Caco-2 (cell line): Measurements from ENCODE around the gene FREM3. TPM values are rescaled to one million over a fixed set of nuclear protein-coding genes. Genes with fewer than 3 reads are reported as not detected.

Experiments
- BruUV-seq: library from RNA; stranded (reverse); fragments of 400-500 nt; replicated peaks from 2 replicates; lab custom pipeline; 2021; lab: Mats Ljungman, UMichigan
- CTCF ChIA-PET: fragments of 300-600 bp; sonication (Branson Sonifier 250); formaldehyde crosslinking; loops from one replicate; lab custom pipeline; 2022; ENCODE audit warnings: antibody characterized with exemption; lab: Charles Lee
- POLR2A ChIA-PET: fragments of 300-600 bp; sonication (Branson Sonifier 250); formaldehyde crosslinking; loops from one replicate; lab custom pipeline; 2022; ENCODE audit warnings: antibody characterized with exemption; lab: Charles Lee
- DNase-seq, 2 experiments: peaks; one replicate each; pipeline versions ENCODE4 v3.0.0 to v3.0.0-alpha.2; 2020 to 2022
- H3K27me3 ChIP-seq: replicated peaks from 2 replicates; pipeline ENCODE4 v1.6.0; 2011; ENCODE audit warnings: low read length; ENCODE audit not compliant: control insufficient read depth, insufficient read depth
- H3K36me3 ChIP-seq: 2 replicates; pipeline ENCODE4 v1.5.1; 2011; ENCODE audit warnings: low read length; ENCODE audit not compliant: control insufficient read depth, insufficient read depth
- H3K4me1 ChIP-seq: fragments of 250-450 bp; sonication (Bioruptor Pico); 2 replicates; pipeline ENCODE4 v1.5.1; 2020; ENCODE audit warnings: mild to moderate bottlenecking
- H3K4me3 ChIP-seq: 2 replicates; pipeline ENCODE4 v1.5.1; 2011; ENCODE audit warnings: low read depth, mild to moderate bottlenecking, control low read depth, low read length
- H3K9me3 ChIP-seq: fragments of 250-450 bp; sonication (Bioruptor Pico); 2 replicates; pipeline ENCODE4 v1.5.1; 2020; ENCODE audit warnings: mild to moderate bottlenecking, moderate library complexity
- H3K27ac Mint-ChIP-seq: one replicate; pipeline ENCODE4 v1.8.0; 2022; ENCODE audit warnings: mixed read lengths; ENCODE audit not compliant: unreplicated experiment
- H3K27me3 Mint-ChIP-seq: one replicate; pipeline ENCODE4 v1.8.0; 2022; ENCODE audit warnings: mixed read lengths; ENCODE audit not compliant: insufficient read depth, unreplicated experiment
- H3K36me3 Mint-ChIP-seq: one replicate; pipeline ENCODE4 v1.8.0; 2022; ENCODE audit warnings: mild to moderate bottlenecking, mixed read lengths; ENCODE audit not compliant: insufficient read depth, unreplicated experiment
- H3K4me1 Mint-ChIP-seq: one replicate; pipeline ENCODE4 v1.8.0; 2022; ENCODE audit warnings: low read depth, mixed read lengths; ENCODE audit not compliant: unreplicated experiment
- H3K4me3 Mint-ChIP-seq: one replicate; pipeline ENCODE4 v1.8.0; 2022; ENCODE audit warnings: mild to moderate bottlenecking, moderate library complexity, mixed read lengths; ENCODE audit not compliant: unreplicated experiment
- H3K9me3 Mint-ChIP-seq: one replicate; pipeline ENCODE4 v1.8.0; 2022; ENCODE audit warnings: mixed read lengths; ENCODE audit not compliant: unreplicated experiment
- CTCF ChIP-seq, 2 experiments: fragments of 200-600 bp in 1 of 2; IDR thresholded peaks; 1 replicate in 1 of 2; 2 replicates in 1 of 2; pipeline versions ENCODE4 v1.5.1 to v1.8.0; 2011 to 2022; ENCODE audit warnings: antibody characterized with exemption in 1 of 2, control low read depth in 1 of 2, inconsistent platforms in 1 of 2, low read depth in 1 of 2, low read length in 1 of 2, mild to moderate bottlenecking in 1 of 2, moderate library complexity in 1 of 2; ENCODE audit not compliant: insufficient read depth in 1 of 2, severe bottlenecking in 1 of 2, unreplicated experiment in 1 of 2
- intact Hi-C: fragments of 100-400 bp; cut with micrococcal nuclease; formaldehyde crosslinking; loops from one replicate; pipeline ENCODE4 v1.10.0; 2022; ENCODE audit not compliant: unreplicated experiment
- total RNA-seq: library from RNA; stranded (reverse); gene quantifications from 2 replicates; pipeline ENCODE4 v1.2.3, GENCODE V29; 2022

The FREM3 gene
- total RNA-seq, 1 experiment from 2014 or later, result not detected

- intact Hi-C loops, result no loop called here
- no peak overlapping the region for H3K27ac Mint-ChIP-seq
- H3K9me3 Mint-ChIP-seq, result no peaks in the 10 kb centered on the region
- H3K4me1 Mint-ChIP-seq, result no peaks in the 10 kb centered on the region
- ChIA-PET CTCF (no interaction called here), POLR2A (no interaction called here)
- no peaks in the 10 kb centered on the region for H3K36me3 Mint-ChIP-seq
- TF ChIP-seq CTCF (IDR thresholded peaks at IDR 0.05; ENCODE audit: insufficient read depth in 1 of 2, low read depth in 1 of 2, low read length in 1 of 2, severe bottlenecking in 1 of 2, unreplicated experiment in 1 of 2), result no peak
- no peak for DNase-seq
- no peak overlapping the region for H3K4me3 Mint-ChIP-seq
- no peaks in the 10 kb centered on the region for H3K27me3 Mint-ChIP-seq
- H3K4me3 ChIP-seq, result no peak overlapping the region
- H3K36me3 ChIP-seq, result no peaks in the 10 kb centered on the region
- no TSS peak for BruUV-seq
- no peaks in the 10 kb centered on the region for H3K4me1 ChIP-seq
- H3K9me3 ChIP-seq, result no peaks in the 10 kb centered on the region
- H3K27me3 ChIP-seq, result no peaks in the 10 kb centered on the region
These were observed 81.7 kb downstream of the FREM3 start for GRCh38 chr4:143618811-143619210.

DNA sequence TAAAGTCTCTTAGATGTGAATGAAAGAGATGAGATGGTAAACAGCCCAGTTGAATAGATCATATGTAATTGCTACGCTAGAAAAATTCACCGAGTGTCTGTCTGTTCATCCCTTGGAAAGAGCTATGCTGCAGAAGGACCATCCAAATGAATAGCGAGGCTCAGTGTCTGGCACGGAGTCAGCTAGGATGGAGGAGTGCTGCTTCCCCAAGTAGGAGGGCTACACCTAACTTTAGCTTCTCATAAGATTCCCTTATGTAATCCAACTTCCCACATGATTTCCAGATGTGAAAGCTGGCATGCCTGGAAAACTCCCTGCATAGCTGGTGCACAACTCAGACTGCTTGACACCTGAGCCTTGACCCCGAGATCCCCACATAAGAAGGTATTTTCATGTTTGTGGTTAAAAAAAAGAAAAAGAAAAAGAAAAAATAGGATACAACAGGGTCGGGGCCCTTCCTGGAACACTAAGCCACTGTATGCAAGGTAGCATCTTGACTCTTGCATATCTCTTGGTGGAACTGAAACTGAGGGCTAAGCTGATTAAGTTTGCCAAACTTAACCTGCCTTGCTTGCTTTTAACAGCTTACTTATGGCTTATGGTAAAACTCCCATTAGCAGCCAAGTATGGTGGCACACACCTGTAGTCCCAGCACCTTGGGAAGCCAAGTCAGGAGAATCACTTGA, 82.3 kb downstream of the FREM3 start:
- no peaks in the 10 kb centered on the region for H3K27me3 ChIP-seq
- ChIA-PET POLR2A (no interaction called here), CTCF (no interaction called here)
- Mint-ChIP-seq H3K27ac (no peak overlapping the region), H3K4me3 (no peak overlapping the region), H3K36me3 (no peaks in the 10 kb centered on the region), H3K27me3 (no peaks in the 10 kb centered on the region), H3K4me1 (no peaks in the 10 kb centered on the region), H3K9me3 (no peaks in the 10 kb centered on the region)
- H3K9me3 ChIP-seq, result no peaks in the 10 kb centered on the region
- intact Hi-C loops, result no loop called here
- no peak for DNase-seq
- no peaks in the 10 kb centered on the region for H3K4me1 ChIP-seq
- no peak overlapping the region for H3K4me3 ChIP-seq
- H3K36me3 ChIP-seq, result no peaks in the 10 kb centered on the region
- BruUV-seq, result no TSS peak
- no peak for TF ChIP-seq CTCF (IDR thresholded peaks at IDR 0.05; ENCODE audit: insufficient read depth in 1 of 2, low read depth in 1 of 2, low read length in 1 of 2, severe bottlenecking in 1 of 2, unreplicated experiment in 1 of 2)

GRCh38 chr4:143616771-143617170, 83.7 kb downstream of the FREM3 start:
- no peak overlapping the region for H3K27ac Mint-ChIP-seq
- Histone ChIP-seq H3K9me3 (no peaks in the 10 kb centered on the region), H3K36me3 (no peaks in the 10 kb centered on the region), H3K27me3 (no peaks in the 10 kb centered on the region), H3K4me1 (no peaks in the 10 kb centered on the region), H3K4me3 (no peak overlapping the region)
- H3K4me1 Mint-ChIP-seq, result no peaks in the 10 kb centered on the region
- intact Hi-C loops, result no loop called here
- DNase-seq, result no peak
- no peak overlapping the region for H3K4me3 Mint-ChIP-seq
- no peak for TF ChIP-seq CTCF (IDR thresholded peaks at IDR 0.05; ENCODE audit: insufficient read depth in 1 of 2, low read depth in 1 of 2, low read length in 1 of 2, severe bottlenecking in 1 of 2, unreplicated experiment in 1 of 2)
- H3K27me3 Mint-ChIP-seq, result no peaks in the 10 kb centered on the region
- CTCF ChIA-PET, result no interaction called here
- BruUV-seq, result no TSS peak
- H3K9me3 Mint-ChIP-seq, result no peaks in the 10 kb centered on the region
- POLR2A ChIA-PET, result no interaction called here
- H3K36me3 Mint-ChIP-seq, result no peaks in the 10 kb centered on the region
